ENCODE measurements around the gene MAST2.

DNA sequence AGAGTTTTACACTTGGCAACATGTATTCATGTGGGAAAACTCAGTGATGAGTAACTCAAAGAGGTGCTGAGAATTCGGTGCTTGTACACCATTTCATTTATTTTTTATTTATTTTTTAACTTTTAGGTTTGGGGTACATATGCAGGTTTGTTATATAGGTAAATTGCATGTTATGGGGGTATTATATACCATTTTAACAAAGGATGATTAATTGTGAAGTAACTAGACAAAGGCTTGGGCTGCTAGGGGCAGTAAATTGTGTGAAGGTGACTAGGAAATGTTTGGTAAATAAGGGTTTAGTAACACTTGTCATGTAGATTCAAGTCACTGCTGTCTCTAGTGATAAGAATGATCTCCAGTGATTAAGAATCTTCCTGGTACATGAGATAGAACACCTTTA is 139.0 kb downstream of the MAST2 start:
- TF ChIP-seq EZH2 (IDR thresholded peaks at IDR 0.05; ENCODE audit: insufficient read depth, poor library complexity, severe bottlenecking) (no peak), EZH2phosphoT487 (IDR thresholded peaks at IDR 0.05; ENCODE audit: insufficient read depth, low read depth) (no peak)

Measured in GM23248 (cell line).